PC-3 (cell line): ENCODE results near the gene SQOR.

Experiments
- EZH2 ChIP-seq: fragments of 300-600 bp; sonication (generic); IDR thresholded peaks from one replicate; pipeline ENCODE4 v1.6.1; 2017; ENCODE audit warnings: antibody characterized with exemption, mild to moderate bottlenecking, low read length; ENCODE audit not compliant: unreplicated experiment
- TF ChIP-seq, protein P1 (sequence below): fragments of 300-600 bp; sonication (generic); conservative IDR thresholded peaks from 2 replicates; pipeline ENCODE4 v1.5.1; 2017; ENCODE audit warnings: antibody characterized with exemption, low read depth, mild to moderate bottlenecking, low read length

DNA sequence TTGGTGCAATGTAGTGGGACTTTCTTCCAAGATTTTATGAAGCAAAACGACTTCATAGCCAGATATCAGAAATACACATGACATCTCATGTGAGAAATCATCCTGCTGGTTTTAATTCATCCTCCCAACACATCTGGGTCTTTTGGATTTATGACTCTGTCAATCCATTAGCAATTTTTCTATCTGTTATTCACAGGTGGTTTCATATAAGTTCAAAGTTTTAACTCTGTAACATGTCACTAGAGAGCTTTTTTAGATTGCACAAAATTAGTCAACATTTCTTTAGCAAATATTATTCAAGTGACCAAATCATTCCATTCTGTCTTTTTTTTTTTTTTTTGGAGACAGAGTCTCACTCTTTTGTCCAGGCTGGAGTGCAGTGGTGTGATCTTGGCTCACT lies 30.4 kb downstream of the SQOR start:
- TF ChIP-seq, protein P1, sequence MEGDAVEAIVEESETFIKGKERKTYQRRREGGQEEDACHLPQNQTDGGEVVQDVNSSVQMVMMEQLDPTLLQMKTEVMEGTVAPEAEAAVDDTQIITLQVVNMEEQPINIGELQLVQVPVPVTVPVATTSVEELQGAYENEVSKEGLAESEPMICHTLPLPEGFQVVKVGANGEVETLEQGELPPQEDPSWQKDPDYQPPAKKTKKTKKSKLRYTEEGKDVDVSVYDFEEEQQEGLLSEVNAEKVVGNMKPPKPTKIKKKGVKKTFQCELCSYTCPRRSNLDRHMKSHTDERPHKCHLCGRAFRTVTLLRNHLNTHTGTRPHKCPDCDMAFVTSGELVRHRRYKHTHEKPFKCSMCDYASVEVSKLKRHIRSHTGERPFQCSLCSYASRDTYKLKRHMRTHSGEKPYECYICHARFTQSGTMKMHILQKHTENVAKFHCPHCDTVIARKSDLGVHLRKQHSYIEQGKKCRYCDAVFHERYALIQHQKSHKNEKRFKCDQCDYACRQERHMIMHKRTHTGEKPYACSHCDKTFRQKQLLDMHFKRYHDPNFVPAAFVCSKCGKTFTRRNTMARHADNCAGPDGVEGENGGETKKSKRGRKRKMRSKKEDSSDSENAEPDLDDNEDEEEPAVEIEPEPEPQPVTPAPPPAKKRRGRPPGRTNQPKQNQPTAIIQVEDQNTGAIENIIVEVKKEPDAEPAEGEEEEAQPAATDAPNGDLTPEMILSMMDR, result no peak
- TF ChIP-seq EZH2, result no peak
